ENCODE measurements around the gene GTSE1. TPM values are rescaled to one million over a fixed set of nuclear protein-coding genes. Genes with fewer than 3 reads are reported as not detected.

The GTSE1 gene
- total and polyA plus RNA-seq, 12 donors = 0.17 to 4.7 (median 0.35) TPM

GRCh38 chr22:46299101-46299500 is 2.4 kb downstream of the GTSE1 start:
- peaks cover 0 to 3% (median 0%) of the 10 kb centered on the region in 9 donors for H3K36me3 ChIP-seq
- TF ChIP-seq CTCF (IDR thresholded peaks at IDR 0.05) = no peak
- no peaks in the 10 kb centered on the region for H3K9me3 ChIP-seq
- intact Hi-C loops (cut with DNase I) = loop anchor here in 4 of 10 donors (5.0 kb wide), 5 partner anchors 47 to 287 kb away; partner anchors contain the start of gene CDPF1 (in 2 of the 4)
- H3K4me1 ChIP-seq = peaks cover 11 to 34% (median 18%) of the 10 kb centered on the region in 9 donors
- peak overlapping the region in 2 of 10 donors; percentile 11 to 24 for H3K4me3 ChIP-seq
- no peak overlapping the region for H3K27ac ChIP-seq
- WGBS, 2 donors = 78 to 79% methylated on average over 13 of the region's 13 CpGs
- ATAC-seq (no peak), DNase-seq (no peak)
- no peaks in the 10 kb centered on the region for H3K27me3 ChIP-seq

GRCh38 chr22:46300491-46300890 is 3.8 kb downstream of the GTSE1 start:
- Histone ChIP-seq H3K4me3 (no peak overlapping the region), H3K4me1 (peaks cover 11 to 29% (median 17%) of the 10 kb centered on the region in 9 donors), H3K27ac (no peak overlapping the region), H3K36me3 (peaks cover 0 to 3% (median 0%) of the 10 kb centered on the region in 9 donors), H3K9me3 (no peaks in the 10 kb centered on the region), H3K27me3 (no peaks in the 10 kb centered on the region)
- WGBS, 2 donors = 95 to 99% methylated on average over 7 of the region's 7 CpGs
- DNase-seq = no peak
- TF ChIP-seq CTCF (IDR thresholded peaks at IDR 0.05) = no peak
- no peak for ATAC-seq
- intact Hi-C loops (cut with DNase I) = loop anchor here in 2 of 10 donors (5.0 kb wide), 3 partner anchors 33 to 308 kb away; partner anchors contain the start of gene TTC38 (in 1 of the 2)

GRCh38 chr22:46303347-46303965 is 6.8 kb downstream of the GTSE1 start:
- no peak for TF ChIP-seq CTCF (IDR thresholded peaks at IDR 0.05)
- H3K4me1 ChIP-seq = peaks cover 0 to 4% (median 0%) of the 10 kb centered on the region in 9 donors
- H3K9me3 ChIP-seq = no peaks in the 10 kb centered on the region
- 87 to 92% methylated on average over 7 of the region's 7 CpGs for WGBS, 2 donors
- H3K4me3 ChIP-seq = no peak overlapping the region
- H3K27me3 ChIP-seq = no peaks in the 10 kb centered on the region
- ATAC-seq (no peak), DNase-seq (no peak)
- H3K36me3 ChIP-seq = peaks cover 0 to 6% (median 0%) of the 10 kb centered on the region in 9 donors
- no peak overlapping the region for H3K27ac ChIP-seq
- intact Hi-C loops (cut with DNase I) = loop anchor here in 2 of 10 donors (5.0 kb wide), 3 partner anchors 36 to 311 kb away; partner anchors contain the start of gene TTC38 (in 1 of the 2)

- Histone ChIP-seq H3K36me3 (peaks cover 0 to 26% (median 0%) of the 10 kb centered on the region in 9 donors), H3K4me3 (no peak overlapping the region), H3K4me1 (peaks cover 0 to 10% (median 0%) of the 10 kb centered on the region in 9 donors), H3K9me3 (no peaks in the 10 kb centered on the region), H3K27me3 (no peaks in the 10 kb centered on the region), H3K27ac (no peak overlapping the region)
- TF ChIP-seq CTCF (IDR thresholded peaks at IDR 0.05) = no peak
- DNase-seq (no peak), ATAC-seq (peak in 2 of 8 donors; percentile 32 to 38)
- intact Hi-C loops (cut with DNase I) = no loop called here
- 84 to 92% methylated on average over 22 to 23 of the region's 23 CpGs for WGBS, 2 donors
Measured at GRCh38 chr22:46308283-46308988, 11.8 kb downstream of the GTSE1 start.
